Peyer's patch (tissue), 4 donors: Measurements from ENCODE around the gene TOMT. TPM values are rescaled to one million over a fixed set of nuclear protein-coding genes. Genes with fewer than 3 reads are reported as not detected.

Experiments
- DNase-seq, 3 donors: peaks; one replicate each; pipeline ENCODE4 v3.0.0-alpha.2; 2017 to 2019
- H3K27ac ChIP-seq, 4 donors: fragments of 200-600 bp; sonication (generic); one replicate each; pipeline ENCODE4 v1.5.1; 2016 to 2019
- H3K27me3 ChIP-seq, 2 donors: fragments of 200-600 bp; sonication (generic); one replicate each; pipeline ENCODE4 v1.5.1; 2019
- H3K36me3 ChIP-seq, 3 donors: fragments of 200-600 bp; sonication (generic); one replicate each; pipeline ENCODE4 v1.5.1; 2016 to 2019
- H3K4me1 ChIP-seq, 4 donors: fragments of 200-600 bp; sonication (generic); one replicate each; pipeline ENCODE4 v1.5.1; 2016 to 2019
- H3K4me3 ChIP-seq, 4 donors: fragments of 200-600 bp; sonication (generic); 1 replicate in 3 of 4; 2 replicates in 1 of 4; pipeline ENCODE4 v1.5.1; 2016 to 2019; ENCODE audit warnings: mild to moderate bottlenecking in 1 of 4
- H3K9me3 ChIP-seq, 4 donors: fragments of 200-600 bp; sonication (generic); one replicate each; pipeline ENCODE4 v1.5.1; 2016 to 2019; ENCODE audit warnings: mild to moderate bottlenecking in 1 of 4
- CTCF ChIP-seq, 6 experiments: fragments of 450-650 bp in 4 of 6; fragments of 200-600 bp in 2 of 6; sonication (generic) in 1 of 6; IDR thresholded peaks; one replicate each; pipeline ENCODE4 v1.5.1; 2017 to 2019; ENCODE audit warnings: antibody characterized with exemption in 6 of 6, mild to moderate bottlenecking in 3 of 6, moderate library complexity in 1 of 6
- POLR2A ChIP-seq, 2 donors: fragments of 450-650 bp; IDR thresholded peaks; one replicate each; pipeline ENCODE4 v1.5.1; 2017; ENCODE audit warnings: antibody characterized with exemption in 2 of 2, mild to moderate bottlenecking in 2 of 2, moderate library complexity in 2 of 2
- total RNA-seq, 4 donors: library from RNA; depleted of rRNA; stranded (reverse); fragments of >200 nt; gene quantifications; one replicate each; pipeline ENCODE4 v1.1.0, GENCODE V29; 2016

The TOMT gene
- total RNA-seq, 4 donors from 2014 or later: not detected

GRCh38 chr11:72135891-72136683 lies 30.4 kb downstream of the TOMT start:
- no peaks in the 10 kb centered on the region for H3K9me3 ChIP-seq
- H3K36me3 ChIP-seq: no peaks in the 10 kb centered on the region
- H3K4me1 ChIP-seq: no peaks in the 10 kb centered on the region
- no peaks in the 10 kb centered on the region for H3K27me3 ChIP-seq
- DNase-seq: no peak
- no peak overlapping the region for H3K4me3 ChIP-seq
- no peak overlapping the region for H3K27ac ChIP-seq
- TF ChIP-seq CTCF (IDR thresholded peaks at IDR 0.05) (no peak), POLR2A (IDR thresholded peaks at IDR 0.05) (no peak)

DNA sequence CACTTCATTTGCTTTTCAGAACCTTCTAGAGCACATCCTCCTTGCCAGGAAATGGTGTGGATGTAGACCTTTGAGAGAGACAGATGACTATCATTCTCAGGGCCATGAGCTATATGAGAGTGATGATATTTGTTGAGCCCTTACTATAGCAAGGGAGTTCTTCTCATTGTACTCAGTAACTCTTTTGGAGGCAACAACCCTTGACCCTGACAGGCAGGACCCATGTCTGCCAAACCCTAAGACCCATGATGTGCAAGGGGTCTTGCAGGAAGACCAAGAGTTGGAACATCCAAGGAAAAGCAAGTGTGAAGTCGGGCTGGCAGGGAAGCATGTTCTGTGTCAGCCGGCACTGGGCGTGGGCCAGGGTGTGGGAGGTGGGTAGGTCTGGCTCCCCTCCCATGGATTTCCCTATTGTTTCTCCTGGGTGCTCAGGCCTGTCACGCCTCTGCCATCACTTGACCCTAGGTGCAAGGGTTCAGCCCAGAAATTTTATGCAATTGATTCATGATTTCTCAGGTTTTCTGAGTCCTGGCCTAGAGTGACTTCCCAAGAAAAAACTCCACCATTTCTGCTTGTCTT lies 31.0 kb downstream of the TOMT start:
- DNase-seq: no peak
- H3K4me3 ChIP-seq: no peak overlapping the region
- no peak for TF ChIP-seq CTCF (IDR thresholded peaks at IDR 0.05)
- TF ChIP-seq POLR2A (IDR thresholded peaks at IDR 0.05): no peak

DNA sequence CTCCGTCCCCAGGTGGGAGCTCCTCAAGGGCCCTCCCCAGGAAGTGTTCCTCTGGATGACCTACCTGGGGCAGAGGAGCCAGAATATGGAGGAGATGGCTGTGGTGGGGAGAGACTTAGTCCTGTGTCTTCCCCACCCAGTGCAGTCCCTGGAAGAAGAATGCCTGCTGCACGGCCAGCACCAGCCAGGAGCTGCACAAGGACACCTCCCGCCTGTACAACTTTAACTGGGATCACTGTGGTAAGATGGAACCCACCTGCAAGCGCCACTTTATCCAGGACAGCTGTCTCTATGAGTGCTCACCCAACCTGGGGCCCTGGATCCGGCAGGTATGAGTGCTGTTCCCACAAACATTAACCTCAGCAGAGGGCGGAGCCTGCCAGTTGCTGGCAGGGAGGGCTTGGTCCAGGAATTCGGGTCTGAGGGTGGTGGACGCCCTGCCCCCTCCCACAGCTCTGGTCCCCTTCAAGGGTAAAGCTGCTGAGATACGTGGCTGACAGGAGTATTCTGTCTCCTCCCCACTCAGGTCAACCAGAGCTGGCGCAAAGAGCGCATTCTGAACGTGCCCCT lies 33.2 kb downstream of the TOMT start:
- Histone ChIP-seq H3K27ac (no peak overlapping the region), H3K4me3 (no peak overlapping the region), H3K4me1 (no peaks in the 10 kb centered on the region), H3K9me3 (no peaks in the 10 kb centered on the region), H3K36me3 (no peaks in the 10 kb centered on the region), H3K27me3 (no peaks in the 10 kb centered on the region)
- TF ChIP-seq POLR2A (IDR thresholded peaks at IDR 0.05) (no peak), CTCF (IDR thresholded peaks at IDR 0.05) (no peak)
- DNase-seq: no peak

More for the DNA sequence above, 31.0 kb downstream of the TOMT start:
- Histone ChIP-seq H3K9me3 (no peaks in the 10 kb centered on the region), H3K27me3 (no peaks in the 10 kb centered on the region), H3K27ac (no peak overlapping the region), H3K4me1 (no peaks in the 10 kb centered on the region), H3K36me3 (no peaks in the 10 kb centered on the region)

- Histone ChIP-seq H3K36me3 (no peaks in the 10 kb centered on the region), H3K9me3 (no peaks in the 10 kb centered on the region), H3K27ac (no peak overlapping the region), H3K4me1 (no peaks in the 10 kb centered on the region), H3K27me3 (no peaks in the 10 kb centered on the region), H3K4me3 (no peak overlapping the region)
- no peak for DNase-seq
- TF ChIP-seq POLR2A (IDR thresholded peaks at IDR 0.05) (no peak), CTCF (IDR thresholded peaks at IDR 0.05) (no peak)
Measured at GRCh38 chr11:72139500-72139899, 33.8 kb downstream of the TOMT start.

DNA sequence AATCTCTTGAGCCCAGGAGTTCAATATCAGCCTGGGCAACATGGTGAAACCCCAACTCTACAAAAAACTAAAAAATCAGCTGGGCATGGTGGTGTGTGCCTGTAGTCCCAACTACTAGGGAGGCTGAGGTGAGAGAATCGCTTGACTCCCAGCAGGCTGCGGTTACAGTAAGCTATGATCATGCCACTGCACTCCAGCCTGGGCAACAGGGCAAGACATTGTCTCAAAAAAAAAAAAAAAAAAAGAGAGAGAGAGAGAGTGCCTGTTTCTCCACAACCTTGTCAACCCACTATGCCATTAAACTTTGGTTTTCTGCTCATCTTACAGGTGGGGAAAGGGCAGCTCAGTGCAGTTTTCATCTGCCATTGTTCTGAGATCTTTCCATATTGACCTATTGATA lies 34.9 kb downstream of the TOMT start:
- no peaks in the 10 kb centered on the region for H3K27me3 ChIP-seq
- no peaks in the 10 kb centered on the region for H3K4me1 ChIP-seq
- no peak overlapping the region for H3K27ac ChIP-seq
- no peak for TF ChIP-seq POLR2A (IDR thresholded peaks at IDR 0.05)
- no peak for TF ChIP-seq CTCF (IDR thresholded peaks at IDR 0.05)
- no peak overlapping the region for H3K4me3 ChIP-seq
- H3K36me3 ChIP-seq: no peaks in the 10 kb centered on the region
- no peak for DNase-seq
- H3K9me3 ChIP-seq: no peaks in the 10 kb centered on the region
